22Rv1 (cell line): ENCODE data around the gene FAM184B.

Source experiments
- CTCF ChIP-seq: fragments of 450-650 bp; IDR thresholded peaks from 2 replicates; pipeline ENCODE4 v1.5.1; 2017; ENCODE audit warnings: mild to moderate bottlenecking
- ZFX ChIP-seq: fragments of 450-650 bp; IDR thresholded peaks from 2 replicates; pipeline ENCODE4 v1.6.1; 2017; ENCODE audit warnings: antibody characterized with exemption, borderline replicate concordance

GRCh38 chr4:17694552-17694951 is 86.9 kb downstream of the FAM184B start:
- no peak for TF ChIP-seq CTCF
- no peak for TF ChIP-seq ZFX
